ENCODE data around the gene SPI1.

DNA sequence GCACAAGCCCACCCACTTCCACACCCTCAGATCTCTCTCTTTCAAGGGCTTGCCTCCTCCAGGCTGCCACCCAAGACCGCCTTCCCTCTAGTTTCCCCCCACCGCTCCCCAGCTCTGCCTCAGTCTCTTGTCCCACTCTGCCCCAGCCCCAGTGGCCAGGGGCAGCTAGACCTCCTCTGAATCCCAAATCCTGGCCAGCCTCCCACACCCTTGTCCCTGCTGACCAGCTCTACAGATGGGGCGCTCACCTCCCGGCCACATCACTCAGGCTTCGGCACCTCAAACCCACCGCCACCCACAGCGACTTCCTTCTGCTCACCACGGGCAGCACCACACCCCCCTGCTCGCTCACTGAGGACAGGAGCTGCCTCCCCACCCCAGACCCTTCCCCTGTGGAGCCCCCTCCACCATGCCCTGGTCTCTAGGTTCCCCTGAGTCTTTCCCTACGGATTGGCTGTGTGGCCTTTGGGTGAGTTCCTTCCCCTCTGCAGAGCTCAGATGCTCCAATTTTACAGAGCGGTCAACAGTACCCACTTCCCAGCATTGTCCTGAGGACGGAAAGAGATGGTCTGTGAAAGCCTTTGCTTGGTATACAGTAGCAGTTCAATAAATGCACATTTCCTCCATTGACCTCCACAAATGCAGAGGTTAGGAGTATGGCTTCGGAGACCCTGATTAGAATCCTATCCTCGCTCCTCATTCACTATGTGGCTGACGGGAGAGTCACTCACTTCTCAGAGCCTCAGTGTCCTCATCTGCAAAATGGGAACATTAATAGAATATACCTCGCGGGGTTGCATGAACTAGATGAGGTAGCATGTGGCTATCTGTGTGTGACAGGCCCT, 11.5 kb upstream of the SPI1 start:
- TF ChIP-seq, protein P1, sequence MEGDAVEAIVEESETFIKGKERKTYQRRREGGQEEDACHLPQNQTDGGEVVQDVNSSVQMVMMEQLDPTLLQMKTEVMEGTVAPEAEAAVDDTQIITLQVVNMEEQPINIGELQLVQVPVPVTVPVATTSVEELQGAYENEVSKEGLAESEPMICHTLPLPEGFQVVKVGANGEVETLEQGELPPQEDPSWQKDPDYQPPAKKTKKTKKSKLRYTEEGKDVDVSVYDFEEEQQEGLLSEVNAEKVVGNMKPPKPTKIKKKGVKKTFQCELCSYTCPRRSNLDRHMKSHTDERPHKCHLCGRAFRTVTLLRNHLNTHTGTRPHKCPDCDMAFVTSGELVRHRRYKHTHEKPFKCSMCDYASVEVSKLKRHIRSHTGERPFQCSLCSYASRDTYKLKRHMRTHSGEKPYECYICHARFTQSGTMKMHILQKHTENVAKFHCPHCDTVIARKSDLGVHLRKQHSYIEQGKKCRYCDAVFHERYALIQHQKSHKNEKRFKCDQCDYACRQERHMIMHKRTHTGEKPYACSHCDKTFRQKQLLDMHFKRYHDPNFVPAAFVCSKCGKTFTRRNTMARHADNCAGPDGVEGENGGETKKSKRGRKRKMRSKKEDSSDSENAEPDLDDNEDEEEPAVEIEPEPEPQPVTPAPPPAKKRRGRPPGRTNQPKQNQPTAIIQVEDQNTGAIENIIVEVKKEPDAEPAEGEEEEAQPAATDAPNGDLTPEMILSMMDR (IDR thresholded peaks at IDR 0.05), result no peak
- TF ChIP-seq POLR2A (IDR thresholded peaks at IDR 0.05; ENCODE audit: low read length) (no peak), EP300 (IDR thresholded peaks at IDR 0.05) (no peak), CBX2 (IDR thresholded peaks at IDR 0.05; ENCODE audit: borderline replicate concordance, low read depth) (no peak), GATA3 (IDR thresholded peaks at IDR 0.05; ENCODE audit: borderline replicate concordance) (no peak)

Data from A549 (cell line).